DND-41 (cell line): ENCODE results near the gene RNF123.
A peak's percentile ranks its signal among the peaks of the same experiment; 100 is the strongest.

Experiments used
- ATAC-seq: fragments of 200-7000 bp; cut with Tn5 transposase; 3 replicates; pipeline ENCODE4 v1.9.1; 2021; ENCODE audit warnings: low read depth; ENCODE audit not compliant: insufficient read depth
- DNase-seq: peaks from one replicate; pipeline ENCODE4 v3.0.0-alpha.2; 2020
- H2AFZ ChIP-seq: 2 replicates; pipeline ENCODE4 v1.6.0; 2012; ENCODE audit warnings: low read depth, low read length
- H3K27ac ChIP-seq: 2 replicates; pipeline ENCODE4 v1.5.1; 2012; ENCODE audit warnings: low read length, inconsistent platforms
- H3K27me3 ChIP-seq: fragments of 200-600 bp; sonication (generic); 2 replicates; pipeline ENCODE4 v1.6.0; 2012; ENCODE audit warnings: low read length, mild to moderate bottlenecking, inconsistent platforms; ENCODE audit not compliant: insufficient read depth, poor library complexity
- H3K36me3 ChIP-seq: 2 replicates; pipeline ENCODE4 v1.5.1; 2012; ENCODE audit warnings: low read length, inconsistent platforms; ENCODE audit not compliant: insufficient read depth
- H3K4me1 ChIP-seq: 2 replicates; pipeline ENCODE4 v1.5.1; 2012; ENCODE audit warnings: mild to moderate bottlenecking, low read length; ENCODE audit not compliant: insufficient read depth
- H3K4me2 ChIP-seq: 2 replicates; pipeline ENCODE4 v1.6.0; 2012; ENCODE audit warnings: mild to moderate bottlenecking, moderate library complexity, low read length, inconsistent platforms; ENCODE audit not compliant: insufficient read depth
- H3K4me3 ChIP-seq, 2 experiments: fragments of 200-600 bp in 1 of 2; shearing (Covaris generic) in 1 of 2; 2 replicates each; pipeline ENCODE4 v1.5.1; 2012 to 2016; ENCODE audit warnings: inconsistent platforms in 2 of 2, low read length in 2 of 2, mild to moderate bottlenecking in 2 of 2, low read depth in 1 of 2, moderate library complexity in 1 of 2
- H3K79me2 ChIP-seq: 2 replicates; pipeline ENCODE4 v1.6.0; 2012; ENCODE audit warnings: low read length, inconsistent platforms; ENCODE audit not compliant: insufficient read depth
- H3K9ac ChIP-seq: 2 replicates; pipeline ENCODE4 v1.6.0; 2012; ENCODE audit warnings: low read depth, mild to moderate bottlenecking, inconsistent platforms, low read length, moderate library complexity
- H3K9me3 ChIP-seq: 2 replicates; pipeline ENCODE4 v1.5.1; 2012; ENCODE audit warnings: low read length, moderate library complexity, mild to moderate bottlenecking, inconsistent platforms; ENCODE audit not compliant: insufficient read depth, severe bottlenecking
- H4K20me1 ChIP-seq: 2 replicates; pipeline ENCODE4 v1.6.0; 2012; ENCODE audit warnings: low read length; ENCODE audit not compliant: insufficient read depth
- EZH2 ChIP-seq: IDR thresholded peaks from 3 replicates; pipeline ENCODE4 v1.6.1; 2012; ENCODE audit warnings: borderline replicate concordance, low read depth, mild to moderate bottlenecking, moderate library complexity, low read length, inconsistent platforms; ENCODE audit not compliant: severe bottlenecking
- TF ChIP-seq, protein P1 (sequence below): IDR thresholded peaks from 2 replicates; pipeline ENCODE4 v1.5.1; 2012; ENCODE audit warnings: borderline replicate concordance, low read length, moderate library complexity, mild to moderate bottlenecking; ENCODE audit not compliant: poor library complexity, severe bottlenecking; ENCODE audit errors: extremely low read depth

Gene RNF123

DNA sequence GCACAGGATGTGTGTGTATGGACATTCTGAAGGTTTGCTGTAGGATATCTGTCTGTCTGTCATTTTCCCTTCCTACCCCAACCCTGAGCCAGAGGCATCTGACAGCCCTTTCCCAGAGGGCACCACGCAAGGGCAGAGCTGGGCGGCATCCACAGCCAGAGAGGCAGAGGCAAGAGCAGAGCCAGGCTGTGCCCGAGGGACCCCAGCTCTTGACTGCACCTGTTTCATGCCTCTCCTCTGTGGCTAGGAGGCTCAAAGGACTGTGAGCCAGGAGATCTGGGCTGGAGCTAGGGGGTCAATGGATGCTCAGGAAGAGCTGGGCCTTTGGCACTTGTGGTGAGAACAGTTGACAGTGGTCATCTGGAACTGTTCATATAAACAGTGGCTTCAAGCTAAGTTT lies 20.0 kb upstream of the RNF123 start:
- Histone ChIP-seq H3K79me2 (peaks cover 9% of the 10 kb centered on the region), H4K20me1 (peaks cover 7% of the 10 kb centered on the region; the same call in 1 of the 2 replicates), H2AFZ (no peak overlapping the region), H3K4me3 (no peak overlapping the region), H3K4me2 (no peak overlapping the region), H3K9ac (no peak overlapping the region), H3K9me3 (no peaks in the 10 kb centered on the region), H3K27ac (no peak overlapping the region), H3K4me1 (peaks cover 14% of the 10 kb centered on the region), H3K27me3 (no peaks in the 10 kb centered on the region), H3K36me3 (no peaks in the 10 kb centered on the region; the same call in 1 of the 2 replicates)
- DNase-seq, result no peak
- TF ChIP-seq EZH2, result no peak
- TF ChIP-seq, protein P1, sequence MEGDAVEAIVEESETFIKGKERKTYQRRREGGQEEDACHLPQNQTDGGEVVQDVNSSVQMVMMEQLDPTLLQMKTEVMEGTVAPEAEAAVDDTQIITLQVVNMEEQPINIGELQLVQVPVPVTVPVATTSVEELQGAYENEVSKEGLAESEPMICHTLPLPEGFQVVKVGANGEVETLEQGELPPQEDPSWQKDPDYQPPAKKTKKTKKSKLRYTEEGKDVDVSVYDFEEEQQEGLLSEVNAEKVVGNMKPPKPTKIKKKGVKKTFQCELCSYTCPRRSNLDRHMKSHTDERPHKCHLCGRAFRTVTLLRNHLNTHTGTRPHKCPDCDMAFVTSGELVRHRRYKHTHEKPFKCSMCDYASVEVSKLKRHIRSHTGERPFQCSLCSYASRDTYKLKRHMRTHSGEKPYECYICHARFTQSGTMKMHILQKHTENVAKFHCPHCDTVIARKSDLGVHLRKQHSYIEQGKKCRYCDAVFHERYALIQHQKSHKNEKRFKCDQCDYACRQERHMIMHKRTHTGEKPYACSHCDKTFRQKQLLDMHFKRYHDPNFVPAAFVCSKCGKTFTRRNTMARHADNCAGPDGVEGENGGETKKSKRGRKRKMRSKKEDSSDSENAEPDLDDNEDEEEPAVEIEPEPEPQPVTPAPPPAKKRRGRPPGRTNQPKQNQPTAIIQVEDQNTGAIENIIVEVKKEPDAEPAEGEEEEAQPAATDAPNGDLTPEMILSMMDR, result no peak
- no peak for ATAC-seq

DNA sequence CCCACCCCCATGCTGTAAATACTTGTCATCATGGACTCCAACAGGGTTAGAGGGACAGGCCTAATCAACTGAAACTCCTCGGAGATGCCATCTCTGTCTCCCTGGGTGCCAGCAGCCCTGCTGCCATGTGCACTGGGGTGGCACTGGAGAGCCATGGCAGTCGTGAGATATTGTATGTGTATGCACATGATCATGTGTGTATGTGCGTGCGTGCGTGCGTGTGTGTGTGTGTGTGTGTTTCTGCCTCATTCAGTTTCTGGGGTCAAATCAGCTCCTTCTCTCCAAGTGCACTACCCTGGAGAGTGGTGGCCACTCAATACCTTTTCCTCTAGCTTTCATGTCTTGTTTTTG lies 18.4 kb upstream of the RNF123 start:
- Histone ChIP-seq H3K27ac (no peak overlapping the region), H4K20me1 (peaks cover 12% of the 10 kb centered on the region; the same call in 1 of the 2 replicates), H3K9me3 (no peaks in the 10 kb centered on the region), H3K79me2 (peaks cover 24% of the 10 kb centered on the region), H3K9ac (no peak overlapping the region), H2AFZ (no peak overlapping the region), H3K4me3 (no peak overlapping the region), H3K27me3 (no peaks in the 10 kb centered on the region), H3K36me3 (peaks cover 9% of the 10 kb centered on the region), H3K4me1 (peaks cover 28% of the 10 kb centered on the region), H3K4me2 (no peak overlapping the region)
- no peak for ATAC-seq
- DNase-seq, result no peak
- TF ChIP-seq, protein P1, result no peak
- TF ChIP-seq EZH2, result no peak

- Histone ChIP-seq H4K20me1 (peaks cover 12% of the 10 kb centered on the region; the same call in 1 of the 2 replicates), H3K36me3 (peaks cover 15% of the 10 kb centered on the region), H2AFZ (no peak overlapping the region), H3K9me3 (no peaks in the 10 kb centered on the region), H3K4me1 (peaks cover 34% of the 10 kb centered on the region), H3K4me3 (no peak overlapping the region), H3K27me3 (no peaks in the 10 kb centered on the region), H3K79me2 (peaks cover 28% of the 10 kb centered on the region), H3K27ac (no peak overlapping the region), H3K9ac (no peak overlapping the region), H3K4me2 (no peak overlapping the region)
- no peak for ATAC-seq
- peak; percentile 75 for DNase-seq
- TF ChIP-seq EZH2, result no peak
- TF ChIP-seq, protein P1, result peak; percentile 90
Measured at GRCh38 chr3:49671291-49672288, 17.8 kb upstream of the RNF123 start.
